Suppressor macrophage treated with lipopolysaccharide for 1 hour (primary cell): ENCODE measurements around the gene XIRP2.

ENCODE experiments used
- DNase-seq, 3 donors: peaks; one replicate each; pipeline ENCODE4 v3.0.0-alpha.2; 2020 to 2022

XIRP2 gene

DNA sequence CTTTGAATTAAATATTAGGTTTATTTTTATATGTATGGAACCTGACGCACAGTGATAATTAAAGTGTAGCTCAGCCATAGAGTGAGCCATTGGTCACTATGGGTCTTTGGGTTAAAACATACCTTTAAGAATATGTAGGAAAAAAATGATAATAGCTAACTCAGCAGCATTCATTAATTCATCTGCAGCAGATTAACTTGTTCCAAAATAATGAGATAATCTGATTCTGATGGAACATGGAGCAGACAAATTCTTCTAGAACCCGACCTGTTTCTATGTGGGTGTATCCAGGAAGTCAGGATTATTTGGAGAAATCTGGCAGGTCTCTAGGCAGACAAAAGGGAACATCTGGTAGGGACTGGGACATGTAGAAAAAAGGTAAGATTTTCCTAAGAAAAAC is at the start of gene XIRP2:
XIRP2 (plus strand) TSS at position 301 of the 400 bp plus-strand sequence. CDS start 15,003 bp downstream, outside the sequence.
- DNase-seq = no peak

DNA sequence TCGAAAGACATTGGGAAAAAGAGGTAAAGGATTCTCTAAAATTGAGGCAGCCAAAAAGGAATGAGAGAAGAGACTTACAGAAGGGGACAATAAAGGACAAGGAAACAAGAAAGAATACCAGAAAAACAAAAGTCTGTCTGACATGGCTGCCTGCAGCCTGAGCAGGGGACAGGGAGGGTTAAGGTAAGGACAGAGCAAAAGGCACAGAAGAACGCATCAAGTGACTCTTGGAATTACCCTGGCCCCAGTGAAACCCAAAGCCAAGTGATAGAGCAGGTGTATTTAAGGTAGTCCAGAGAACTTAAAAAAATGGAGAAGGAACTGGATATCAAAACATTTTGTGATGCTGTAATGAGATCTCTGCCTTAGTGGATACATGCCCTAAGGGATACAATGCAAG is 47.1 kb upstream of the XIRP2 start:
- no peak for DNase-seq

DNA sequence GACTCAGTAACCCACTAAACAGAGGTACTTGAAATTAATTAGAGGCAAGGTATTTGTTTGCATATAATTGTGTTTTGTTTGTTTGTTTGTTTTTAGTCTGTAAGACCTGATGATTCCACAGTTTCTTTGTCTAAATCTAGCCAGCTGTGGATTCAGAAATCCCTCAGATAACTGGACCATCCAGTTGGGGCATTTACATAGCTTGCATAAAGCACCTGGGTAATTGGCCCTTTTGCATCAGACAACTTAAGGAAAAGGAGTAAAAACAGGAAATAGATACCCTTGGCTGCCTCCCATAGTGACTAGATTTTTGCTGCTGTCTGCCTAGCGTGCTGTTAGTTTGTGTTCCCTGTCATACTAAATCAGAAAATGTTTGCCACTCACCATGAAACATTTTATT is 46.6 kb upstream of the XIRP2 start:
- no peak for DNase-seq

DNA sequence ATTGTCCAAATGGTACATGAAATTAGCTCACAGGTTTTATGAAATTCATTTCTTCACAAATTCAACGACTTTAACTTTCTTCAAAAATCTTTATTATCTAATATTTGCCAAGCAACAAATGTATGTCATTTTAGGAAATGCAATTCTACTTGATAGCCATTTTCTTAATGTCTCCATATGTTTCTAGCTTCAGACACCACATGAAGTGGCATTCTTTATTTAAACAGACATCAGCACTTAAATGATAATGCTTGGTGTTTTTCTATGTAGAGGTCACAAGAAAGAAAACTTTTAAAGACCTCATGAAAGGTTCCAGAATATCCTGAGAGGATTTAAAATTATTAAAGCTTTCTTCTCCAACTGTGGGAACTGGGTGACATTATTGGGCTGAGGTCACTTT is 44.2 kb upstream of the XIRP2 start:
- no peak for DNase-seq

DNA sequence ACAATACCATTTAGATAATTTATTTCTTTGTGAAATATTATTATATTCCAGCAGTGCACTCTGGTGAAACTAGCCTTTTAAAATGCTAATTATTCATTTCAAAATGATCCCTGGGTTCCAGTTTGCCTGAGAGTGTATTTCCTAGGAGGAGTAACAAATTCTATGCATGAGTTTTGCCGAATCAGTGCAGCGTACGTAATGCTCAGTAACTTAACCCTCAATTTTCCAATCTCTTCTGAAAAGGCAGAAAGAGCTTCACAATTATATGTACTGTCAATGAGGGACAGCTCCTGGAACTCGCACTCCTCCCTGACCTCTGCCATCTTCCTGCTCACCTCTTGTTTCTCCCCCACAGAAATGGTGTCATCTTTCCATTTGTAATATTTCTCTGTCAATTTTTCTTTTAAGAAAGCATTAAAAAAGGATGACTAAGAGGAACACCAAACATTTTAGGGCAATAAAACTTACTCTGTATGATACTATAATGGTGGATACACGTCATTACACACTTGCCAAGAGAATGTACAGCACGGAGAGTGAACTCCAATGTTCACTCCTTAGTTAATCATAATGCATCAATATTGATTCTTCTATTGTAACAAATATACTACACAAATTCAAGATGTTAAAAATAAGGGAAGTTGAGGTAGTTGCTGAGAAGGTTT is 25.7 kb upstream of the XIRP2 start:
- DNase-seq = no peak

DNA sequence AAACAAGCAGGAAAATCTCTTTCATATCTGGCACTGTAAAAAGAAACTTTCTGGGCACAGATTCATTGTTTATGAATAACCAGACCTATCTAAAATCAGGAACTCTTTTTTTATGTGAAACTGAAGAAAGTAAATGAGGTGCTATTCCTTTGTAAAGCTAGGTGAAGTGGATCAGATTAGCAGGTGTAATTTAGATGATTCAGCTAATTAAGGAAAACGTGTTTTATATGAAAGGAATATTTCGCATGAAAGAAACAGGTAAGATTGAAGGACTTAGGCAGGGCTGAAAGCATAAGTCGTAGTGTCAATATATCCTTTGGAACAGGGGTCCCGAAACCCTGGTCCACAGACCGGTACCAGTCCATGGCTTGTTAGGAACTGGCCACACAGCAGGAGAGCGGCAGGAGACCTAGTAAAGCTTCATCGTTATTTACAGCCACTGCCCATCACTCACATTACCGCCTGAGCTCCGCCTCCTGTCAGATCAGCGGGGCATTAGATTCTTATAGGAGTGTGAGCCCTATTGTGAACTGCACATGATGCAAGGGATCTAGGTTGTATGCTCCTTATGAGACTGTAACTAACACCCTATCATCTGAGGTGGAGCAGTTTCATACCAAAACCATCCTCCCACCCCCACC is 20.3 kb upstream of the XIRP2 start:
- DNase-seq = no peak

DNA sequence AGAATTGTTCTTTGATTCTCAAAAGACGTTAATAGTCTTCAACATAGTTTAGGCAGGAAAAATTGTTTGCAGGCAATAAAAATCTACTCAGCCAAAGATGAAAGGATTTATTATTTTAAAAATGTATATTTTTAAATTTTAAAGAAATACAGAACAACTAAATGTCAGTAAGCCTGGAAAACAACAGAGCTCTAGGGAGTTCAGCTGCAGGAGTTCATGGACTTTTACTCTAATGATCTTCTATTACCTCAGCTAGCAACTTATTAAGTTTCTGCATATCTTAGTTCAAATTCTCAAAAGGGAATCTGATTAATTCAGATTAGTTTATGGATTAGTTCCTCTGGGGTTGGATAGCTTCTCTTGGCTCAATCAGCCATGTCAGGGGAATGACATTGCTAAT is 17.9 kb upstream of the XIRP2 start:
- DNase-seq = no peak

DNA sequence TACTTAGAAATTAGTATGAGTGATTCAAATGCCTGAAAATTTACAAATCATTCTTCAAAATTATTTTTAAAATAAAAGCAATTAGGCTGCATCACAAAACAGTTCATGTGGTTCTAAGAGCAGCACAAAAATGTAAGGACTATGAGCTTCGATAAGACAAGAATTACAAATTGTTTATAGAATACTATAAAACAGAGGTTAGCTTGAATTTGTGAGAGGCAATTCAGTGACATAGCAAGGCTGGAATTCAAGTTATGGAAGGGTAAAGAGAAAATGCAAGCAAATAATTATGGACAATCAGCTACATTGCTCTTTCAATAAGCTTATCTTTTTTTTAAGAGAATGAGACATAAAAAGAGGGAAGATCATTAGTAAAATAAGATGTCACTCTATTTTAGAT is 7.1 kb upstream of the XIRP2 start:
- no peak for DNase-seq

- DNase-seq = no peak
These were observed 5.4 kb upstream of the XIRP2 start for GRCh38 chr2:166882851-166883250.

GRCh38 chr2:166891727-166892126 is 3.4 kb downstream of the XIRP2 start:
- DNase-seq = no peak

GRCh38 chr2:166892397-166892796 is 4.1 kb downstream of the XIRP2 start:
- no peak for DNase-seq

DNA sequence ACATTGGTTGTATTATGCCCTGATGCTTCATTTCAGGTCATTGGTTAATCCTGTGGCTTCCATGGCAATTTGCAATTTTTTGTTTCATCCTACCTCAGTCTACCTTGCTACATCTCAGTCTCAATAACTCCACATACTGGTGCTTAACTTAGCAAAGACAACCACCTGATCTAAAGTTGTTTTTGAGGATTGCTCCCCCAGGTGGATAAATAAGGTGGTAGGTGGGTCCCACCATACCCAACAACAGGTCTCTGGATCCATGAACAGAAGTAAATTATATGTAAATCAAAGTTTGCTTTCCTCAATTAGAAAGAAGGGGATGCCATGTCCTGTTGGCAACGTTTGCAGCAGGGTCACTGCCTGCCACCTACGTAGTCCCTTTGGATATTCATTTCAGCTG is 7.0 kb downstream of the XIRP2 start:
- no peak for DNase-seq

- no peak for DNase-seq
These were observed 9.4 kb downstream of the XIRP2 start for GRCh38 chr2:166897666-166898065.

DNA sequence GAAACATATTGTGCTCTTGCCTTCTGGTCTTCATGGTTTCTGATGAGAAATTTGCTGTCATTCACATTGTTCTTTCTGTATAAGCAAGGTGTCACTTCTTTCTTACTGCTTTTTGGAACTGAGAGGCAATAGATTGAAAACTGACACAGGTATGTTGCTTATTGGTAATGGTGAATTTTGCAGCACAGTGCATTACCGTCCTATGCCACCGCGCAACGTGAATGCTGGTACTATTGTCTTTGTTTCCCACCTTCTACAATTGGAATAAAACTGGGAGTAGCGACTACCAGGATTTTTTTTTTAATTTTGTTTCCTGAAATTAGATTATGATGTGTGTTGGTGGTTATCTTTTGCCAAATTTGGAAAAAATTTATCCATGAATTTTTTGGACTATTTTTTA is 11.4 kb downstream of the XIRP2 start:
- DNase-seq = no peak

- no peak for DNase-seq
These were observed 12.4 kb downstream of the XIRP2 start for GRCh38 chr2:166900700-166901099.

DNA sequence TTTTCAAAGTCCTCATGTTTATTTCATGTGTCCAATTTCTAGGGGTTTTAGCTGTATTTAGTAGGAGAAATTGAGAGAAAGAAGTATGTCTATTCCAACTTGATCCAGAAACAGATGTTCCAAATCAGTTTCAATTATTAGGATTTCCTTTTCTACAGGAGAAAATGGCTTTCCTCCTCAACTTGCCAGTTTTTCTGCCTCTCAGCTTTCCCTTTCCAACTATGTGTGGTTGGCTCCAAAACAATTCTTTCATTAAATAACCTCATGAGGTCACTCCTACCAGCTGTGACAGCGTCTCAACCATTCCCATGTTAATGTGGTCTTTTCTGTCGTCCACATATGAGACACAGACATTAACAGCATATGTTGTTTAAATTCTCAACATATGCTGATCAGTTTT is 13.1 kb downstream of the XIRP2 start:
- no peak for DNase-seq

GRCh38 chr2:166916987-166917386 is 28.7 kb downstream of the XIRP2 start:
- no peak for DNase-seq

- no peak for DNase-seq
These were observed 29.1 kb downstream of the XIRP2 start for GRCh38 chr2:166917415-166917814.

GRCh38 chr2:166921261-166921896 is 33.1 kb downstream of the XIRP2 start:
- no peak for DNase-seq

- no peak for DNase-seq
These were observed 36.7 kb downstream of the XIRP2 start for GRCh38 chr2:166924967-166925366.

- no peak for DNase-seq
These were observed 38.4 kb downstream of the XIRP2 start for GRCh38 chr2:166926657-166927056.

- no peak for DNase-seq
These were observed 43.8 kb downstream of the XIRP2 start for GRCh38 chr2:166932032-166932431.

DNA sequence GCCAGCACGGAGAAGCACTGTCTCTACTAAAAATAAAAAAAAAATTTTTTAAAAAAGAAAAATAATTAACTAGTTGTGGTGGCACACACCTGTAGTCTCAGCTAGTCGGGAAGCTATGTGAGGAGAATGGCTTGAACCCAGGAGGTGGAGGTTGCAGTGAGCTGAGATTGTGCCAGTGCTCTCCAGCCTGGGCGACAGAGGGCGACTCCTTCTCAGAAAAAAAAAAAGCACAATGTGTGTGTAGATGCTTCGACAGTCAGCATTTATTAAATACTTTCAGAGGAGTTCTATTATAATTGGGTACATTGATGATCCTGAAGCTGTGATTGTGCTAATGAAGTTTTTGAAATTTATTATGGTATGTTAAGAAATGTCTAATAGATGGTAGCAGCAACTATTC is 46.5 kb downstream of the XIRP2 start:
- DNase-seq = no peak

GRCh38 chr2:166942377-166942776 is 54.1 kb downstream of the XIRP2 start:
- no peak for DNase-seq

GRCh38 chr2:166944909-166945308 is 56.6 kb downstream of the XIRP2 start:
- no peak for DNase-seq
